Measurements from ENCODE around the gene SPRY2.

SPRY2 gene

GRCh38 chr13:80341101-80341755, at the start of gene SPRY2:
SPRY2 (minus strand) TSS chr13:80341126; CDS start chr13:80337705, 3,421 bp downstream.
- Histone ChIP-seq H2AFZ (ENCODE audit: low read length) (peak within 1 kb of the TSS; percentile 68), H3F3A (ENCODE audit: low read depth) (no peaks in the 10 kb centered on the region), H3K4me3 (ENCODE audit: low read length, poor library complexity, severe bottlenecking) (peak within 1 kb of the TSS; percentile 90), H3K27me3 (ENCODE audit: insufficient read depth, low read length, poor library complexity, severe bottlenecking) (no peaks in the 10 kb centered on the region), H3K79me2 (ENCODE audit: insufficient read depth, low read length) (peaks cover 45% of the 10 kb centered on the region), H4K20me1 (ENCODE audit: insufficient read depth, low read length, poor library complexity, severe bottlenecking) (peaks cover 36% of the 10 kb centered on the region), H3K4me2 (ENCODE audit: low read depth, low read length, poor library complexity, severe bottlenecking) (peak within 1 kb of the TSS; percentile 87), H3K9me3 (ENCODE audit: insufficient read depth, low read depth, low read length) (no peaks in the 10 kb centered on the region), H3K9ac (ENCODE audit: low read depth, low read length, poor library complexity, severe bottlenecking) (peak within 1 kb of the TSS; percentile 88), H3K36me3 (ENCODE audit: insufficient read depth, low read length) (peaks cover 9% of the 10 kb centered on the region; the same call in 1 of the 2 replicates), H3K9me2 (replicated peaks; ENCODE audit: low read depth, low read length) (no peaks in the 10 kb centered on the region), H3K4me1 (ENCODE audit: insufficient read depth, low read length, poor library complexity, severe bottlenecking) (peaks cover 37% of the 10 kb centered on the region)
- TF ChIP-seq EZH2phosphoT487 (IDR thresholded peaks at IDR 0.05; ENCODE audit: borderline replicate concordance): no peak
- peak; percentile 19; the same call in 1 of the 2 replicates for TF ChIP-seq CTCF (conservative IDR thresholded peaks at IDR 0.05; ENCODE audit: low read length)

GRCh38 chr13:80390338-80390737, 49.4 kb upstream of the SPRY2 start:
- no peaks in the 10 kb centered on the region for H3K27me3 ChIP-seq (ENCODE audit: insufficient read depth, low read length, poor library complexity, severe bottlenecking)
- no peak overlapping the region for H3K4me2 ChIP-seq (ENCODE audit: low read depth, low read length, poor library complexity, severe bottlenecking)
- H4K20me1 ChIP-seq (ENCODE audit: insufficient read depth, low read length, poor library complexity, severe bottlenecking): no peaks in the 10 kb centered on the region
- peaks cover 15% of the 10 kb centered on the region for H3K4me1 ChIP-seq (ENCODE audit: insufficient read depth, low read length, poor library complexity, severe bottlenecking)
- no peak overlapping the region for H2AFZ ChIP-seq (ENCODE audit: low read length)
- H3K9ac ChIP-seq (ENCODE audit: low read depth, low read length, poor library complexity, severe bottlenecking): no peak overlapping the region
- H3F3A ChIP-seq (ENCODE audit: low read depth): no peaks in the 10 kb centered on the region
- no peaks in the 10 kb centered on the region for H3K79me2 ChIP-seq (ENCODE audit: insufficient read depth, low read length)
- no peaks in the 10 kb centered on the region for H3K9me2 ChIP-seq (replicated peaks; ENCODE audit: low read depth, low read length)
- H3K36me3 ChIP-seq (ENCODE audit: insufficient read depth, low read length): no peaks in the 10 kb centered on the region
- H3K9me3 ChIP-seq (ENCODE audit: insufficient read depth, low read depth, low read length): peaks cover 7% of the 10 kb centered on the region; the same call in 1 of the 2 replicates
- no peak overlapping the region for H3K4me3 ChIP-seq (ENCODE audit: low read length, poor library complexity, severe bottlenecking)
- no peak for TF ChIP-seq CTCF (conservative IDR thresholded peaks at IDR 0.05; ENCODE audit: low read length)
- TF ChIP-seq EZH2phosphoT487 (IDR thresholded peaks at IDR 0.05; ENCODE audit: borderline replicate concordance): no peak

GRCh38 chr13:80389073-80390038, 48.4 kb upstream of the SPRY2 start:
- peaks cover 5% of the 10 kb centered on the region; the same call in 1 of the 2 replicates for H3K9me3 ChIP-seq (ENCODE audit: insufficient read depth, low read depth, low read length)
- H3K4me3 ChIP-seq (ENCODE audit: low read length, poor library complexity, severe bottlenecking): no peak overlapping the region
- H3K36me3 ChIP-seq (ENCODE audit: insufficient read depth, low read length): no peaks in the 10 kb centered on the region
- H3K4me2 ChIP-seq (ENCODE audit: low read depth, low read length, poor library complexity, severe bottlenecking): no peak overlapping the region
- H2AFZ ChIP-seq (ENCODE audit: low read length): no peak overlapping the region
- peaks cover 21% of the 10 kb centered on the region for H3K4me1 ChIP-seq (ENCODE audit: insufficient read depth, low read length, poor library complexity, severe bottlenecking)
- H3F3A ChIP-seq (ENCODE audit: low read depth): no peaks in the 10 kb centered on the region
- no peaks in the 10 kb centered on the region for H3K79me2 ChIP-seq (ENCODE audit: insufficient read depth, low read length)
- no peaks in the 10 kb centered on the region for H3K9me2 ChIP-seq (replicated peaks; ENCODE audit: low read depth, low read length)
- no peaks in the 10 kb centered on the region for H3K27me3 ChIP-seq (ENCODE audit: insufficient read depth, low read length, poor library complexity, severe bottlenecking)
- TF ChIP-seq CTCF (conservative IDR thresholded peaks at IDR 0.05; ENCODE audit: low read length): no peak
- no peak for TF ChIP-seq EZH2phosphoT487 (IDR thresholded peaks at IDR 0.05; ENCODE audit: borderline replicate concordance)
- H4K20me1 ChIP-seq (ENCODE audit: insufficient read depth, low read length, poor library complexity, severe bottlenecking): no peaks in the 10 kb centered on the region
- H3K9ac ChIP-seq (ENCODE audit: low read depth, low read length, poor library complexity, severe bottlenecking): no peak overlapping the region

Measured in Loucy (cell line).